Spleen (tissue), 11 donors: ENCODE data around the gene EZH1. TPM values are rescaled to one million over a fixed set of nuclear protein-coding genes. Genes with fewer than 3 reads are reported as not detected.

Experiments
- DNase-seq: peaks from one replicate; pipeline ENCODE4 v3.0.0-alpha.2; 2020
- H3K27ac ChIP-seq, 8 donors: fragments of 200-600 bp; sonication (generic) in 7 of 8; 1 replicate in 4 of 8; 2 replicates in 4 of 8; pipeline versions ENCODE4 v1.5.0 to v1.8.0; 2016 to 2021; ENCODE audit warnings: inconsistent platforms in 4 of 8, mild to moderate bottlenecking in 4 of 8, moderate library complexity in 1 of 8
- H3K27me3 ChIP-seq, 7 donors: fragments of 200-600 bp; sonication (generic) in 6 of 7; replicated peaks in 1 of 7; 1 replicate in 4 of 7; 2 replicates in 3 of 7; pipeline versions ENCODE4 v1.5.0 to v1.8.0; 2016 to 2021; ENCODE audit warnings: inconsistent platforms in 3 of 7, mild to moderate bottlenecking in 1 of 7
- H3K36me3 ChIP-seq, 6 donors: fragments of 200-600 bp; sonication (generic) in 5 of 6; 1 replicate in 4 of 6; 2 replicates in 2 of 6; pipeline versions ENCODE4 v1.5.0 to v1.8.0; 2016 to 2021; ENCODE audit warnings: inconsistent platforms in 2 of 6
- H3K4me1 ChIP-seq, 6 donors: fragments of 200-600 bp; sonication (generic) in 5 of 6; 1 replicate in 3 of 6; 2 replicates in 3 of 6; pipeline versions ENCODE4 v1.5.0 to v1.8.0; 2016 to 2021; ENCODE audit warnings: inconsistent platforms in 3 of 6
- H3K4me3 ChIP-seq, 8 donors: fragments of 200-600 bp; sonication (generic) in 7 of 8; 1 replicate in 4 of 8; 2 replicates in 4 of 8; pipeline versions ENCODE4 v1.5.0 to v1.8.0; 2016 to 2021; ENCODE audit warnings: inconsistent platforms in 4 of 8, mild to moderate bottlenecking in 4 of 8, moderate library complexity in 2 of 8
- H3K9me3 ChIP-seq, 8 donors: fragments of 200-600 bp; sonication (generic) in 7 of 8; 1 replicate in 4 of 8; 2 replicates in 4 of 8; pipeline versions ENCODE4 v1.5.0 to v1.8.0; 2016 to 2021; ENCODE audit warnings: inconsistent platforms in 4 of 8
- CTCF ChIP-seq, 11 experiments: fragments of 200-600 bp in 7 of 11; fragments of 450-650 bp in 4 of 11; sonication (generic) in 4 of 11; IDR thresholded peaks in 8 of 11; conservative IDR thresholded peaks in 3 of 11; 1 replicate in 7 of 11; 2 replicates in 4 of 11; pipeline versions ENCODE4 v1.4.0 to v1.8.0; 2016 to 2021; ENCODE audit warnings: antibody characterized with exemption in 11 of 11, inconsistent platforms in 4 of 11, mild to moderate bottlenecking in 1 of 11
- POLR2A ChIP-seq, 3 donors: fragments of 450-650 bp; IDR thresholded peaks; one replicate each; pipeline ENCODE4 v1.5.1; 2017; ENCODE audit warnings: antibody characterized with exemption in 3 of 3, mild to moderate bottlenecking in 1 of 3
- POLR2AphosphoS5 ChIP-seq, 3 donors: sonication (generic); formaldehyde crosslinking; IDR thresholded peaks; one replicate each; pipeline ENCODE4 v1.5.1; 2017; ENCODE audit warnings: antibody characterized with exemption in 3 of 3
- WGBS, 5 donors: extraction: QIAGEN DNeasy Blood & Tissue Kit in 3 of 5; methylation state at CpG; one replicate each; pipeline versions ENCODE4 v1.1.5 to v1.1.7; 2013 to 2018; 5-methylcytosine and 5-hydroxymethylcytosine counted together
- intact Hi-C: fragments of 100-400 bp; cut with DNase I; formaldehyde crosslinking; loops from one replicate; pipeline ENCODE4 v1.15.0; 2023; ENCODE audit warnings: low total_unique reads
- polyA plus RNA-seq, 3 donors: library from polyadenylated mRNA; stranded (reverse); fragments of 200-250 nt; gene quantifications; one replicate each; pipeline ENCODE4 v1.2.1, GENCODE V29; 2013
- total RNA-seq, 7 donors: library from RNA; depleted of rRNA in 3 of 7; stranded (reverse); fragments of >200 nt in 3 of 7; fragmentation: NEBNext Ultra II Directional in 4 of 7; extraction: Animal tissue kit (Norgen Biotek cat#: 25700) in 4 of 7; gene quantifications; one replicate each; pipeline versions ENCODE4 v1.1.0 to v1.2.1, GENCODE V29; 2016 to 2021
- donor health status: healthy with polysubstance abuse.
- donor health status: DM: no; HTN: no; CAD: no; lungs with moderate emphysema.
- donor health status: DM: no; HTN: no; CAD: no.
- donor health status: Bipolar disorder and iron deficiency.
- donor health status: healthy.
- donor health status: DM: no; HTN: no; CAD: no.
- donor health status: DM: yes; HTN: yes; CAD: no.

Gene EZH1
- total and polyA plus RNA-seq, 10 donors, result 24.1 to 104 (median 68.0) TPM

- Histone ChIP-seq H3K9me3 (no peaks in the 10 kb centered on the region), H3K4me1 (peaks cover 0 to 12% (median 2%) of the 10 kb centered on the region in 6 donors), H3K27me3 (no peaks in the 10 kb centered on the region), H3K36me3 (peaks cover 0 to 93% (median 42%) of the 10 kb centered on the region in 6 donors), H3K27ac (no peak overlapping the region), H3K4me3 (no peak overlapping the region)
- no peak for DNase-seq
- intact Hi-C loops, result no loop called here
- TF ChIP-seq POLR2AphosphoS5 (IDR thresholded peaks at IDR 0.05) (no peak), CTCF (IDR thresholded peaks at IDR 0.05 in 8 of 11, conservative IDR thresholded peaks at IDR 0.05 in 3 of 11) (no peak), POLR2A (IDR thresholded peaks at IDR 0.05) (no peak)
- WGBS, 5 donors, result 95 to 97% (median 95%) methylated on average over 17 to 19 of the region's 19 CpGs
Measured at GRCh38 chr17:42697108-42697811, 47.6 kb downstream of the EZH1 start.

- 91 to 95% (median 94%) methylated on average over 14 to 20 of the region's 20 CpGs for WGBS, 5 donors
- no peaks in the 10 kb centered on the region for H3K9me3 ChIP-seq
- H3K27me3 ChIP-seq, result no peaks in the 10 kb centered on the region
- no peak overlapping the region for H3K4me3 ChIP-seq
- H3K4me1 ChIP-seq, result peaks cover 0 to 8% (median 2%) of the 10 kb centered on the region in 6 donors
- H3K36me3 ChIP-seq, result peaks cover 0 to 90% (median 25%) of the 10 kb centered on the region in 6 donors
- intact Hi-C loops, result no loop called here
- DNase-seq, result no peak
- TF ChIP-seq CTCF (IDR thresholded peaks at IDR 0.05 in 8 of 11, conservative IDR thresholded peaks at IDR 0.05 in 3 of 11) (no peak), POLR2AphosphoS5 (IDR thresholded peaks at IDR 0.05) (peak in 2 of 3 donors; percentile 23 to 50), POLR2A (IDR thresholded peaks at IDR 0.05) (no peak)
- H3K27ac ChIP-seq, result no peak overlapping the region
Measured at GRCh38 chr17:42695500-42695899, 49.3 kb downstream of the EZH1 start.

- DNase-seq, result no peak
- 87 to 97% (median 93%) methylated on average over 3 of the region's 3 CpGs for WGBS, 5 donors
- peaks cover 0 to 87% (median 21%) of the 10 kb centered on the region in 6 donors for H3K36me3 ChIP-seq
- peaks cover 0 to 7% (median 2%) of the 10 kb centered on the region in 6 donors for H3K4me1 ChIP-seq
- no peak overlapping the region for H3K27ac ChIP-seq
- TF ChIP-seq POLR2A (IDR thresholded peaks at IDR 0.05) (no peak), CTCF (IDR thresholded peaks at IDR 0.05 in 8 of 11, conservative IDR thresholded peaks at IDR 0.05 in 3 of 11) (no peak), POLR2AphosphoS5 (IDR thresholded peaks at IDR 0.05) (no peak)
- H3K9me3 ChIP-seq, result no peaks in the 10 kb centered on the region
- no peak overlapping the region for H3K4me3 ChIP-seq
- no peaks in the 10 kb centered on the region for H3K27me3 ChIP-seq
- intact Hi-C loops, result no loop called here
Measured at GRCh38 chr17:42694524-42694923, 50.3 kb downstream of the EZH1 start.

- no peaks in the 10 kb centered on the region for H3K4me1 ChIP-seq
- no peaks in the 10 kb centered on the region for H3K9me3 ChIP-seq
- no peak overlapping the region for H3K27ac ChIP-seq
- 82 to 94% (median 88%) methylated on average over 11 of the region's 11 CpGs for WGBS, 5 donors
- intact Hi-C loops, result no loop called here
- H3K27me3 ChIP-seq, result peaks cover 0 to under 1% (median 0%) of the 10 kb centered on the region in 7 donors
- H3K4me3 ChIP-seq, result no peak overlapping the region
- H3K36me3 ChIP-seq, result peaks cover 0 to 73% (median 20%) of the 10 kb centered on the region in 6 donors
- peak in 1 of 3 donors; percentile 5 for TF ChIP-seq POLR2AphosphoS5 (IDR thresholded peaks at IDR 0.05)
- TF ChIP-seq POLR2A (IDR thresholded peaks at IDR 0.05), result no peak
- peak; percentile 66 for DNase-seq
Measured at GRCh38 chr17:42692489-42692888, 52.4 kb downstream of the EZH1 start.
